Endodermal cell (in vitro differentiated cells): ENCODE results near the gene ELMOD1. TPM values are rescaled to one million over a fixed set of nuclear protein-coding genes. Genes with fewer than 3 reads are reported as not detected.
A peak's percentile ranks its signal among the peaks of the same experiment; 100 is the strongest.

Source experiments
- DNase-seq: peaks from one replicate; pipeline ENCODE4 v3.0.0-alpha.2; 2017
- H3K27ac ChIP-seq: 2 replicates; pipeline ENCODE4 v1.5.1; 2013; ENCODE audit warnings: mild to moderate bottlenecking, low read depth, low read length, moderate library complexity
- H3K27me3 ChIP-seq: 2 replicates; pipeline ENCODE4 v1.6.1; 2013; ENCODE audit warnings: mild to moderate bottlenecking, low read length, moderate library complexity; ENCODE audit not compliant: insufficient read depth, control insufficient read depth, poor library complexity, severe bottlenecking
- H3K36me3 ChIP-seq: 2 replicates; pipeline ENCODE4 v1.7.0; 2013; ENCODE audit warnings: mild to moderate bottlenecking, low read length, moderate library complexity; ENCODE audit not compliant: control insufficient read depth, insufficient read depth
- H3K4me1 ChIP-seq: one replicate; pipeline ENCODE4 v1.7.0; 2013; ENCODE audit warnings: low read length; ENCODE audit not compliant: control insufficient read depth, insufficient read depth
- H3K4me3 ChIP-seq: 2 replicates; pipeline ENCODE4 v1.5.1; 2013; ENCODE audit warnings: mild to moderate bottlenecking, low read length, moderate library complexity
- H3K9ac ChIP-seq: 2 replicates; pipeline ENCODE4 v1.6.1; 2013; ENCODE audit warnings: mild to moderate bottlenecking, low read length, moderate library complexity; ENCODE audit not compliant: poor library complexity, severe bottlenecking; ENCODE audit errors: extremely low read depth
- H3K9me3 ChIP-seq: 2 replicates; pipeline ENCODE4 v1.6.1; 2013; ENCODE audit warnings: mild to moderate bottlenecking, low read length, moderate library complexity; ENCODE audit not compliant: control insufficient read depth
- H3K27ac Mint-ChIP-seq: 2 replicates; pipeline ENCODE4 v1.8.0; 2020; ENCODE audit warnings: mixed read lengths
- H3K27me3 Mint-ChIP-seq: 2 replicates; pipeline ENCODE4 v1.8.0; 2021; ENCODE audit warnings: mild to moderate bottlenecking, mixed read lengths; ENCODE audit not compliant: insufficient read depth
- H3K36me3 Mint-ChIP-seq: 2 replicates; pipeline ENCODE4 v1.8.0; 2020; ENCODE audit warnings: low read depth, mixed read lengths
- H3K4me1 Mint-ChIP-seq: 2 replicates; pipeline ENCODE4 v1.8.0; 2020; ENCODE audit warnings: mixed read lengths
- H3K4me3 Mint-ChIP-seq: 2 replicates; pipeline ENCODE4 v1.8.0; 2020; ENCODE audit warnings: mild to moderate bottlenecking, moderate library complexity, mixed read lengths
- H3K9me3 Mint-ChIP-seq: 2 replicates; pipeline ENCODE4 v1.8.0; 2020; ENCODE audit warnings: mild to moderate bottlenecking, mixed read lengths
- WGBS, 2 experiments: methylation state at CpG; one replicate each; pipeline versions ENCODE4 v1.1.5 to v1.1.7; 2013; ENCODE audit warnings: missing lambda C conversion rate in 2 of 2, mixed read lengths in 1 of 2; ENCODE audit not compliant: insufficient coverage in 1 of 2, insufficient read length in 1 of 2; 5-methylcytosine and 5-hydroxymethylcytosine counted together
- total RNA-seq, 2 donors: library from RNA; stranded (reverse); fragmentation: NEBNext Ultra II Directional in 1 of 2; extraction: Animal tissue kit (Norgen Biotek cat#: 25700) in 1 of 2; gene quantifications; 2 replicates in 1 of 2; 3 replicates in 1 of 2; pipeline ENCODE4 v1.2.1, GENCODE V29; 2021
- TF ChIP-seq, protein P1 (sequence below): fragments of 200-600 bp; sonication (generic); conservative IDR thresholded peaks from 2 replicates; pipeline ENCODE4 v1.5.0; 2021; ENCODE audit warnings: antibody characterized with exemption, mild to moderate bottlenecking

Gene ELMOD1
- total RNA-seq, 2 donors from 2014 or later: 0.46 to 0.60 TPM

DNA sequence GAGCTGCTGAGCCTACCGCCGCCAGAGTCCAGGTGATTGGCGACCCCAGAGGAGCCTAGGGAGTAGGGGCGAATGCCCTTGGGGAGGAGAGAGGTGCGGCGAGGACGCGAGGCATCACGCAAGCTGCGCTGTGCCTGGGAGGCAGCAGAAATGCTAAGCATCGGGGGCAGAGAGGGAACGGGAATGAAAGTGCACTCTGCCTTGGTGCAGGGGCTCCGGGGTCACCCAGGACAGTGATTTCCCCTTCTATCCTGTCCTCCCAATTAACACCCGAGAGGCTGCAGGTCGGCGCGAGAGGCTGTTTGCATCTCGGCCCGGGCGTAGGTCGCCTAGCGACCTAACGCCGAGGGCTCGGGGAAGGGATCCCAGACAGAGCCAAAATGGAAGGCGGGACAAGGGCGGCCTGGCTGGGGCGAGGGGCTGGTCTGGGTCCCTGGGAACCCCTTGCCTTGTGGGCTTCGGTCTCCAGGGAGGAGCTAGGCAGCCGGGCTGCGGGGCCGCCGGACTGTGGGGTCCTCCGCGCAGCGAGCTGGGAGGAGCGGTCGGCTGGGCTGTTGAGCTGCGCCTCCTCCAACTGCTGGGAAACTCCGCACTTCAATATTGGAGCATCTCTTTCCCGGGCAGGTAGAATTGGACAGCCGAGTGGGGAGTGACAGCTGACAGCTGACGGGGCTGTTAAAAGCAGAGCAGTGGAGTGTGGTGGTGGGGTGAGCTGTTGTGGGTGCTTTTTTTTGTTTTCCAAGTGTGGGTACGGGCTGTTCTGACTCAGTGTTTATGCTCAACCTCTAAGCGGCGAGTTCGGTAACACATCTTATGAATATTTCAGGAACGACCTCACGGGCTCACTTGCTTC, 657 bp downstream of the ELMOD1 start:
- H3K27ac ChIP-seq: no peak overlapping the region
- Mint-ChIP-seq H3K4me1 (peaks cover 19% of the 10 kb centered on the region), H3K27me3 (peaks cover 95% of the 10 kb centered on the region), H3K27ac (no peak overlapping the region), H3K36me3 (no peaks in the 10 kb centered on the region), H3K9me3 (no peaks in the 10 kb centered on the region), H3K4me3 (peak overlapping the region; percentile 63)
- H3K9me3 ChIP-seq: no peaks in the 10 kb centered on the region
- peak overlapping the region; percentile 87 for H3K4me3 ChIP-seq
- H3K9ac ChIP-seq: peak overlapping the region; percentile 14
- peaks cover 98% of the 10 kb centered on the region for H3K27me3 ChIP-seq
- H3K36me3 ChIP-seq: no peaks in the 10 kb centered on the region
- 1 to 2% methylated on average over 22 to 49 of the region's 49 CpGs for WGBS, 2 experiments
- peak; percentile 79 for DNase-seq
- no peaks in the 10 kb centered on the region for H3K4me1 ChIP-seq
- TF ChIP-seq, protein P1, sequence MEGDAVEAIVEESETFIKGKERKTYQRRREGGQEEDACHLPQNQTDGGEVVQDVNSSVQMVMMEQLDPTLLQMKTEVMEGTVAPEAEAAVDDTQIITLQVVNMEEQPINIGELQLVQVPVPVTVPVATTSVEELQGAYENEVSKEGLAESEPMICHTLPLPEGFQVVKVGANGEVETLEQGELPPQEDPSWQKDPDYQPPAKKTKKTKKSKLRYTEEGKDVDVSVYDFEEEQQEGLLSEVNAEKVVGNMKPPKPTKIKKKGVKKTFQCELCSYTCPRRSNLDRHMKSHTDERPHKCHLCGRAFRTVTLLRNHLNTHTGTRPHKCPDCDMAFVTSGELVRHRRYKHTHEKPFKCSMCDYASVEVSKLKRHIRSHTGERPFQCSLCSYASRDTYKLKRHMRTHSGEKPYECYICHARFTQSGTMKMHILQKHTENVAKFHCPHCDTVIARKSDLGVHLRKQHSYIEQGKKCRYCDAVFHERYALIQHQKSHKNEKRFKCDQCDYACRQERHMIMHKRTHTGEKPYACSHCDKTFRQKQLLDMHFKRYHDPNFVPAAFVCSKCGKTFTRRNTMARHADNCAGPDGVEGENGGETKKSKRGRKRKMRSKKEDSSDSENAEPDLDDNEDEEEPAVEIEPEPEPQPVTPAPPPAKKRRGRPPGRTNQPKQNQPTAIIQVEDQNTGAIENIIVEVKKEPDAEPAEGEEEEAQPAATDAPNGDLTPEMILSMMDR: no peak

DNA sequence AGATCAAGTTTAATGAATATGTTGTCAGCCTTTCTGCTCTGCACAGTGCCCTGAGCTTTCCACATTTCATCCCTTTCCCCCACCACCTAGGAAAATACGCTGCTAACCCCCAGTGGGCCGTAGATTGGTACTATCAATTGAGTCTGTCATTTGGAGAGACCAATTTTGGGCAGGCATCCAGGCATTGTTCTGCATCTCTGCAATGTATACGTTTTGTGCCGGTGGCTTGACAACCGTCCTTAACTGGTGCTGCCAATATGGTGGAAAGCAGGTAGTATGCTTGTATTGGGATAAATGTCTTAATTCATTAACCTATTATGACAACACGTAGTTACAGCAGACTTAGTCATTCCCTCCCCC, 1.3 kb downstream of the ELMOD1 start:
- no peaks in the 10 kb centered on the region for H3K4me1 ChIP-seq
- no peak overlapping the region for H3K27ac ChIP-seq
- no peaks in the 10 kb centered on the region for H3K36me3 ChIP-seq
- H3K9me3 ChIP-seq: no peaks in the 10 kb centered on the region
- Mint-ChIP-seq H3K4me1 (peaks cover 19% of the 10 kb centered on the region), H3K4me3 (peak overlapping the region; percentile 63), H3K27ac (no peak overlapping the region), H3K27me3 (peaks cover 94% of the 10 kb centered on the region), H3K36me3 (no peaks in the 10 kb centered on the region), H3K9me3 (no peaks in the 10 kb centered on the region)
- peaks cover 97% of the 10 kb centered on the region for H3K27me3 ChIP-seq
- H3K9ac ChIP-seq: no peak overlapping the region
- no peak for DNase-seq
- TF ChIP-seq, protein P1: no peak
- H3K4me3 ChIP-seq: peak overlapping the region; percentile 87
- WGBS, 2 experiments: 20 to 31% methylated on average over 2 to 6 of the region's 6 CpGs

DNA sequence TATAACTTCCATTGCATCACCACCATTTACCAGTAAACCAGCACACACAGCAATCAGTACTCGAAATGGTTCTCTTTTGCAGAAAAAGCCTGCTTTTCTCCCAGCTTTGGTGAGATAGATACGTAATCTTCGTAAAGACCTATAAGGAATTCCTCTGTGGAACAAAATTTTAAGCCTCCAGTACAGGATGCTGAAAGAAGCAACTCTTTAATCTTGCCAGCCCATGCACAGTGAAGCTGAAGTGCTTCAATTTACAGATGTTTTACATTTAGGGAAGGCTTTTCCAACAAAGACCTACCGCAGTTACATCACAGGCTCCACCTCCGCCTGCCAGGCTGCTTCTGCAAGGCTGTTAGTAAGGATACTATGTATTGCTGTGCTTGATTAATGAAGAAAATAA, 1.9 kb downstream of the ELMOD1 start:
- DNase-seq: no peak
- no peaks in the 10 kb centered on the region for H3K9me3 Mint-ChIP-seq
- no peak overlapping the region for H3K27ac ChIP-seq
- peaks cover 93% of the 10 kb centered on the region for H3K27me3 Mint-ChIP-seq
- WGBS, 2 experiments: 11 to 14% methylated on average over 3 to 4 of the region's 5 CpGs
- TF ChIP-seq, protein P1: no peak
- no peaks in the 10 kb centered on the region for H3K9me3 ChIP-seq
- H3K4me3 Mint-ChIP-seq: no peak overlapping the region
- H3K9ac ChIP-seq: no peak overlapping the region
- H3K36me3 Mint-ChIP-seq: no peaks in the 10 kb centered on the region
- peaks cover 19% of the 10 kb centered on the region for H3K4me1 Mint-ChIP-seq
- no peak overlapping the region for H3K27ac Mint-ChIP-seq
- H3K4me3 ChIP-seq: no peak overlapping the region
- H3K4me1 ChIP-seq: no peaks in the 10 kb centered on the region
- H3K36me3 ChIP-seq: no peaks in the 10 kb centered on the region
- peaks cover 91% of the 10 kb centered on the region for H3K27me3 ChIP-seq
